BE2C (cell line): ENCODE measurements around the gene KRT79.

ENCODE experiments used
- DNase-seq: peaks from one replicate; pipeline ENCODE4 v3.0.0-alpha.2; 2020
- H3K27me3 ChIP-seq: fragments of 250-450 bp; sonication (Bioruptor Pico); 2 replicates; pipeline ENCODE4 v1.5.1; 2020; ENCODE audit warnings: mild to moderate bottlenecking
- H3K36me3 ChIP-seq: fragments of 250-450 bp; sonication (Bioruptor Pico); 2 replicates; pipeline ENCODE4 v1.5.1; 2020; ENCODE audit warnings: mild to moderate bottlenecking
- H3K4me1 ChIP-seq: fragments of 250-450 bp; sonication (Bioruptor Pico); 2 replicates; pipeline ENCODE4 v1.5.1; 2020
- H3K4me3 ChIP-seq: 2 replicates; pipeline ENCODE4 v1.5.1; 2011; ENCODE audit warnings: low read depth, low read length
- H3K9me3 ChIP-seq: fragments of 250-450 bp; sonication (Bioruptor Pico); 2 replicates; pipeline ENCODE4 v1.5.1; 2020
- TF ChIP-seq, protein P1 (sequence below): IDR thresholded peaks from 2 replicates; pipeline ENCODE4 v1.5.1; 2012; ENCODE audit warnings: mild to moderate bottlenecking, low read depth, low read length

The KRT79 gene

DNA sequence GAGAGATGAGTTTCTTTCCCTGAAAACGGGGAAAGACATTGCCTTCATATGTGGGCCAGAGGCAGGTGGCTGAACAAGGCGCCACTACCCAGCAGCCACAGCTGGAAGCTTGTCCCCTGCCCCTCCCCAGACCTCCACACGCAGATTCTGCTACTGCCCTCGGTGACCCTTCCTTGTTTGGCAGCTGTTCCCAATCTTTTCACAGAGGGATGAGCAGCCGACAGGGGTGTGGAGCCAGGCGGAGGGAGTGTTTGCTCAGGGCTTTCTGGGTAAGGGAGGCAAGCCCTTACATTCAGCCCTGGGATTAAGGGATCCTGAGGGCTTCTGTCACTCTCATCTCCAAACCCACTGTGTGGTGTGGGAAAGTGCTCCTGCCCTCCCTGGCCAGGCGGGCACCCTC is 15.7 kb downstream of the KRT79 start:
- H3K27me3 ChIP-seq, result peaks cover 40% of the 10 kb centered on the region
- H3K4me3 ChIP-seq, result no peak overlapping the region
- DNase-seq, result no peak

DNA sequence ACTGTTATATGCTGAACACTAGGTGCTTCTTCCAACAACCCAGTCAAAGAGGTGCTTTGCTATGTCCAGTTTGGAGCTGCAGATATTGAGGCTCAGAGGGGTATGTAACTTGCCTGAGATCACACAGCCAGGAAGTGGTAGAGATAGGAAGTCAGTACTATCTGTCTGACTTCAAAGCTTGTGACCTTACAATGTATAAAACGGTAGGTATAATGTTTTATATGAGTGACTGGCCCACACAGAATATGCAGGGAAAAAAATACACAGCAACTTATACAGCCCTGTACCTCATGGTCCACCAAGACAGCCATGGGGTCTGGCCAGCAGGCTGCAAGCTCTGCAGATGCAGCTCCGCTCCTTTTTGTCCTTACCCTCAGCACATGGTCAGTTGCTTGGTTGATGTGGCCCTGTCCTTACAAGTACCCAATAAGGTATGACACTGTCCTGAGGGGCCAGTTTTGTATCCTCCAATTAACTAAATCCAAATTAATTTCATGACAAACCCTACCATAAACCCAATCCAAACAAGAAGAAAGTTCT is 16.3 kb downstream of the KRT79 start:
- Histone ChIP-seq H3K4me3 (no peak overlapping the region), H3K9me3 (no peaks in the 10 kb centered on the region), H3K27me3 (peaks cover 36% of the 10 kb centered on the region), H3K4me1 (no peaks in the 10 kb centered on the region), H3K36me3 (no peaks in the 10 kb centered on the region)
- TF ChIP-seq, protein P1, sequence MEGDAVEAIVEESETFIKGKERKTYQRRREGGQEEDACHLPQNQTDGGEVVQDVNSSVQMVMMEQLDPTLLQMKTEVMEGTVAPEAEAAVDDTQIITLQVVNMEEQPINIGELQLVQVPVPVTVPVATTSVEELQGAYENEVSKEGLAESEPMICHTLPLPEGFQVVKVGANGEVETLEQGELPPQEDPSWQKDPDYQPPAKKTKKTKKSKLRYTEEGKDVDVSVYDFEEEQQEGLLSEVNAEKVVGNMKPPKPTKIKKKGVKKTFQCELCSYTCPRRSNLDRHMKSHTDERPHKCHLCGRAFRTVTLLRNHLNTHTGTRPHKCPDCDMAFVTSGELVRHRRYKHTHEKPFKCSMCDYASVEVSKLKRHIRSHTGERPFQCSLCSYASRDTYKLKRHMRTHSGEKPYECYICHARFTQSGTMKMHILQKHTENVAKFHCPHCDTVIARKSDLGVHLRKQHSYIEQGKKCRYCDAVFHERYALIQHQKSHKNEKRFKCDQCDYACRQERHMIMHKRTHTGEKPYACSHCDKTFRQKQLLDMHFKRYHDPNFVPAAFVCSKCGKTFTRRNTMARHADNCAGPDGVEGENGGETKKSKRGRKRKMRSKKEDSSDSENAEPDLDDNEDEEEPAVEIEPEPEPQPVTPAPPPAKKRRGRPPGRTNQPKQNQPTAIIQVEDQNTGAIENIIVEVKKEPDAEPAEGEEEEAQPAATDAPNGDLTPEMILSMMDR, result no peak
- DNase-seq, result no peak

More for the DNA sequence above, 15.7 kb downstream of the KRT79 start:
- TF ChIP-seq, protein P1, result no peak
- H3K36me3 ChIP-seq, result no peaks in the 10 kb centered on the region
- H3K9me3 ChIP-seq, result no peaks in the 10 kb centered on the region
- H3K4me1 ChIP-seq, result no peaks in the 10 kb centered on the region

DNA sequence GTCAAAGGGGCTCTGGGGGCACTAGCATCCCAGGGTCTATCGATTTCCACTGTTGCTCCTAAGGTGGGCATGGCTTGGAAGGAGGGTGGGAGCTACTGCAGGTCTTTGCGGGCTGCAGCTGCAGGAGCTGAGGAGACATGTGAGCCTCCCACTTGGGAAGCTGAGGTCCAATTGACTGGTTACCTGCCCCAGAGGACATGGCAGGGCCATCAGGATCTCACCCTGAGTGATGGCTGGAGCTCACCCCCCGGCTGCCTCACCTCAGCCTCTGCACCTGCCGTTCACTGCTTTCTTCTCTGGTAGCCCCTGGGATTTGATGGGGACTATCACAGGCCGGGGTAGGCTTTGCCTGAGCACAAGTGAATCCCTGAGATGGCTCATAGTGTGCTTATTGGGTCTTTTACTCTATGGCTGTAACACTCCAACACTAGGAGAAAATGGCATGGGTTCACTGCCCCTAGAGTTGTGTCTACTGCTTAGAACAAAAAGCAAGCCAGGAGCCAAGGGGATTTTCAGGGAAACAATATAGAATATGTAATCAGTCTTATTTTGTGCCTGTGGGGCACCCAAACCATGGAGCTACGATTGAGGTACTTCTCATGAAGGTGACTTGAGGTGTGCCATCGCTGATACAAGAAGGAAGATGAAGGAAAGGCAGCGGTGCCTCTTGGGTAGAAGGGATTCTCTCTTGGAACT is 17.0 kb downstream of the KRT79 start:
- TF ChIP-seq, protein P1, result no peak
- no peaks in the 10 kb centered on the region for H3K9me3 ChIP-seq
- H3K36me3 ChIP-seq, result no peaks in the 10 kb centered on the region
- no peaks in the 10 kb centered on the region for H3K4me1 ChIP-seq
- H3K4me3 ChIP-seq, result no peak overlapping the region
- H3K27me3 ChIP-seq, result peaks cover 36% of the 10 kb centered on the region
- DNase-seq, result no peak

DNA sequence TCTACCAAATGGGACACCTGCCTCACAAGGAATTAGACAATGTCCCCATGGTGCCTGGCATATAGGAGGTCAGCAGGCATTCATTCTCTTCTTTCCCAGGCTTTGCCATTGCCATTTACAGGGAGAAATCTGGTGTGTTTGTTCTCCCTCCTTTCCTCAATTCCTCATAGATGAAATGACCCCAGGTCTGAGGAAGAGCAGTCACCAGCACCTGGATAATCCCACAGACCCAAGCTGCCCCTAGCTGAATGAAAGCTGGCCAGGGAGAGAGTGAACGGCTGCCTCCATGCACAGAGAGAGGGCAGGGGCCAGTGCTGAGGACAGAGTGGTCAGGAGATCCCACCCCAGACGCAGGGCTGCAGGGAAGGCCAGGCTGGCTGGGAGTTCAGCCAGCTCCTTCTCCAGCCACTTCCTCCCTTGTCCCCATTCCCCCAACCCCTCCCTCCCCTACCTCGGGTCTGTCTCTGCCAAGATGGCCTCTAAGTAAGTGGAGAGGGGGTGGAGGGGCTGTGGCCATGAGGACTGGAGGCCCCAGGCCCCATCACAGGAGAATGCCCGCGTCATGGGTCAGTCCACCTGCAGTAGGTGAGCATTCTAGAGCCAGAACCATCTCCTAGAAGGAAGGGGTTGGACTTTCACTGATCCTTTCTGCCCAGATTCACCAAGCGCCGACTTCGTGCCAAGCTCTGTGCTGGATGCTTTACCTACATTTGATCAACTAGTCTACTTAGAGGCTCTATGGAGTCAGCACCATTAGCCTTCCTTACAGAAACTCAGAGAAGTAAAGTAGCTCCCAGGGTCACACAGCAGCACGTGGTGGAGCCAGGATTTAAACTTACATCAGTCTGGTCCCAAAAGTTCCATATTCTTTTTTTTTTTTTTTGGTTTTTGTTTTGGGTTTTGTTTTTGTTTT is 18.2 kb downstream of the KRT79 start:
- H3K27me3 ChIP-seq, result peaks cover 28% of the 10 kb centered on the region
- H3K4me1 ChIP-seq, result no peaks in the 10 kb centered on the region
- H3K9me3 ChIP-seq, result no peaks in the 10 kb centered on the region
- no peak for DNase-seq
- H3K4me3 ChIP-seq, result no peak overlapping the region
- TF ChIP-seq, protein P1, result no peak
- H3K36me3 ChIP-seq, result no peaks in the 10 kb centered on the region

DNA sequence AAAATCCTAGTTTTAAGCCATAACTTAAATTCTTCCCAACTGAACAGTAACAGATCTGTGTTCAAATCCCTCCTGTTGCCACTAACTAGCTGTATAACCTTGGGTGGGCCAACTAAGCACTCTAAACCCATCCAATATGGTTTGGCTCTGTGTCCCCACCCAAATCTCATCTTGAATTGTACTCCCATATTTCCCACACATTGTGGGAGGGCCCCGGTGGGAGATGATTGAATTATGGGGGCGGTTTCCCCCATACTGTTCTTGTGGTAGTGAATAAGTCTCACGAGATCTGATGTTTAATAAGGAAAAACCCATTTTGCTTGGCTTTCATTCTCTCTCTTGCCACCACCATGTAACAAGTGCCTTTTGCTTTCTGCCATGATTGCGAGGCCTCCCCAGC is 18.9 kb downstream of the KRT79 start:
- peaks cover 20% of the 10 kb centered on the region for H3K27me3 ChIP-seq
- TF ChIP-seq, protein P1, result no peak

DNA sequence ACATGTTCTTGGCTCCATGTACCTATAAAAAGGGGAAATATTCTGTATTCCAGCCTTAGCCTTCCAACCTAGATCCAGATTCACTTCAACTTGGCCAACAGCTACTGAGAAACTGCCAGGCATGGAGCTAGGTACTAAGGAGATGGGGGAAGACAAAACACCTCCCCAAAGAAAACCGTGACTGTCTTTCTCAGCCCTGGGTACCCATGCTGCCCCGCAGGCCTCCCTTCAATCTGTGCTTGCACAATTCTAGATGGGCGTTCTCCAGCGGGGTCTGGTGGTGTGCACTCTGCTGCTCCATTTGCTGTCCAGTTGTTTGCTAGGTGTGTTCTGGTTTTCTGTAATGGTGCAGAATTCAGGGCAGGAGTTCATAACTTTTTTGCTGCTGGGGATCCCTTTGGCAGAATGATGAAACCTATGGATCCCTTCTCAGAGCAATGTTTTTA is 19.4 kb downstream of the KRT79 start:
- Histone ChIP-seq H3K36me3 (no peaks in the 10 kb centered on the region), H3K9me3 (no peaks in the 10 kb centered on the region), H3K4me3 (no peak overlapping the region), H3K27me3 (peaks cover 18% of the 10 kb centered on the region), H3K4me1 (no peaks in the 10 kb centered on the region)
- TF ChIP-seq, protein P1, result no peak
- no peak for DNase-seq

More for the DNA sequence above, 18.9 kb downstream of the KRT79 start:
- no peak for DNase-seq
- Histone ChIP-seq H3K4me3 (no peak overlapping the region), H3K9me3 (no peaks in the 10 kb centered on the region), H3K4me1 (no peaks in the 10 kb centered on the region), H3K36me3 (no peaks in the 10 kb centered on the region)
